IMR-90 (cell line): ENCODE measurements around the gene PRPF40B. TPM values are rescaled to one million over a fixed set of nuclear protein-coding genes. Genes with fewer than 3 reads are reported as not detected.

Experiments
- ATAC-seq: fragments of 200-7000 bp; cut with Tn5 transposase; 2 replicates; pipeline ENCODE4 v1.9.1; 2020; ENCODE audit warnings: low read depth, mild to moderate bottlenecking, moderate library complexity
- BruUV-seq: library from RNA; stranded (reverse); fragments of 400-500 nt; replicated peaks from 2 replicates; lab custom pipeline; 2021; lab: Mats Ljungman, UMichigan
- CTCF ChIA-PET: fragments of 300-600 bp; formaldehyde crosslinking; extraction: SDS; loops from one replicate; lab custom pipeline; 2021; ENCODE audit warnings: antibody characterized with exemption; lab: Yijun Ruan, JAX
- POLR2A ChIA-PET: fragments of 300-600 bp; sonication (Branson Sonifier 250); formaldehyde crosslinking; loops from one replicate; lab custom pipeline; 2022; ENCODE audit warnings: antibody characterized with exemption; ENCODE audit not compliant: unreplicated experiment; lab: Charles Lee
- DNase-seq: peaks from one replicate; pipeline ENCODE4 v3.0.0; 2013
- H2AFZ ChIP-seq: replicated peaks from 2 replicates; pipeline ENCODE3; 2013; ENCODE audit warnings: low read length, mild to moderate bottlenecking; ENCODE audit not compliant: poor library complexity
- H2AK5ac ChIP-seq: 2 replicates; pipeline ENCODE4 v1.6.1; 2013; ENCODE audit warnings: low read depth, low read length, inconsistent platforms
- H2AK9ac ChIP-seq: replicated peaks from 2 replicates; pipeline ENCODE3; 2013; ENCODE audit warnings: mild to moderate bottlenecking, low read depth, low read length, moderate library complexity; ENCODE audit not compliant: poor library complexity
- H2BK120ac ChIP-seq: 2 replicates; pipeline ENCODE4 v1.6.1; 2013; ENCODE audit warnings: low read depth, low read length, inconsistent platforms
- H2BK15ac ChIP-seq: 3 replicates; pipeline ENCODE4 v1.6.1; 2013; ENCODE audit warnings: low read depth, low read length, inconsistent platforms
- H2BK20ac ChIP-seq: 2 replicates; pipeline ENCODE4 v1.6.1; 2013; ENCODE audit warnings: low read depth, mild to moderate bottlenecking, inconsistent platforms, low read length, moderate library complexity
- H2BK5ac ChIP-seq: 2 replicates; pipeline ENCODE4 v1.6.1; 2013; ENCODE audit warnings: mild to moderate bottlenecking, low read depth, low read length, inconsistent platforms; ENCODE audit not compliant: poor library complexity, severe bottlenecking
- H3K14ac ChIP-seq: replicated peaks from 2 replicates; pipeline ENCODE4 v1.6.1; 2013; ENCODE audit warnings: low read depth, low read length, inconsistent platforms
- H3K18ac ChIP-seq: 2 replicates; pipeline ENCODE4 v1.6.1; 2013; ENCODE audit warnings: low read depth, low read length, control low read depth
- H3K23ac ChIP-seq: 2 replicates; pipeline ENCODE4 v1.6.1; 2013; ENCODE audit warnings: low read depth, low read length, inconsistent platforms
- H3K27ac ChIP-seq: 2 replicates; pipeline ENCODE4 v1.5.1; 2013; ENCODE audit warnings: mild to moderate bottlenecking, control low read depth, low read length; ENCODE audit not compliant: insufficient read depth
- H3K27me3 ChIP-seq: 2 replicates; pipeline ENCODE4 v1.6.1; 2013; ENCODE audit warnings: low read length; ENCODE audit not compliant: control insufficient read depth, insufficient read depth
- H3K36me3 ChIP-seq: 2 replicates; pipeline ENCODE4 v1.6.1; 2013; ENCODE audit warnings: low read length, mixed read lengths; ENCODE audit not compliant: control insufficient read depth, insufficient read depth
- H3K4ac ChIP-seq: 2 replicates; pipeline ENCODE4 v1.6.1; 2013; ENCODE audit warnings: low read depth, low read length, inconsistent platforms
- H3K4me1 ChIP-seq: 2 replicates; pipeline ENCODE4 v1.6.1; 2013; ENCODE audit warnings: low read length, mixed read lengths; ENCODE audit not compliant: control insufficient read depth, insufficient read depth
- H3K4me2 ChIP-seq: 2 replicates; pipeline ENCODE4 v1.6.1; 2013; ENCODE audit warnings: low read depth, mild to moderate bottlenecking, control low read depth, low read length, moderate library complexity
- H3K4me3 ChIP-seq: 2 replicates; pipeline ENCODE4 v1.5.1; 2013; ENCODE audit warnings: low read depth, mild to moderate bottlenecking, control low read depth, low read length, moderate library complexity; ENCODE audit not compliant: insufficient read depth
- H3K56ac ChIP-seq: 2 replicates; pipeline ENCODE4 v1.6.1; 2013; ENCODE audit warnings: low read length, inconsistent platforms; ENCODE audit not compliant: insufficient read depth; ENCODE audit errors: extremely low read depth
- H3K79me1 ChIP-seq, 2 experiments: 2 replicates each; pipeline ENCODE4 v1.6.1; 2013; ENCODE audit warnings: low read length in 2 of 2, inconsistent platforms in 1 of 2, low read depth in 1 of 2
- H3K9ac ChIP-seq: 2 replicates; pipeline ENCODE4 v1.6.1; 2013; ENCODE audit warnings: low read depth, low read length, control low read depth
- H3K9me1 ChIP-seq: 2 replicates; pipeline ENCODE4 v1.6.1; 2013; ENCODE audit warnings: low read length, inconsistent platforms; ENCODE audit not compliant: insufficient read depth
- H3K9me3 ChIP-seq: 2 replicates; pipeline ENCODE4 v1.6.1; 2013; ENCODE audit warnings: low read length; ENCODE audit not compliant: control insufficient read depth, insufficient read depth
- H4K20me1 ChIP-seq: 2 replicates; pipeline ENCODE4 v1.6.1; 2013; ENCODE audit warnings: low read length, inconsistent platforms; ENCODE audit not compliant: insufficient read depth
- H4K5ac ChIP-seq: 2 replicates; pipeline ENCODE4 v1.6.1; 2013; ENCODE audit warnings: mild to moderate bottlenecking, low read depth, low read length, control low read depth
- H4K8ac ChIP-seq, 2 experiments: 2 replicates each; pipeline ENCODE4 v1.6.1; 2013; ENCODE audit warnings: low read depth in 2 of 2, low read length in 2 of 2, control low read depth in 1 of 2, inconsistent platforms in 1 of 2
- H4K91ac ChIP-seq: 2 replicates; pipeline ENCODE4 v1.6.1; 2013; ENCODE audit warnings: low read depth, low read length, inconsistent platforms; ENCODE audit not compliant: insufficient read depth
- BHLHE40 ChIP-seq: fragments of 150-350 bp; IDR thresholded peaks from 2 replicates; pipeline ENCODE4 v1.6.1; 2016; ENCODE audit warnings: mild to moderate bottlenecking, low read depth, low read length
- CEBPB ChIP-seq: IDR thresholded peaks from 2 replicates; pipeline ENCODE4 v1.6.1; 2012; ENCODE audit warnings: low read depth, low read length, improper control_type of control experiment
- CHD1 ChIP-seq: IDR thresholded peaks from 2 replicates; pipeline ENCODE4 v1.6.1; 2012; ENCODE audit warnings: low read depth, low read length, improper control_type of control experiment
- CTCF ChIP-seq: conservative IDR thresholded peaks from 2 replicates; pipeline ENCODE4 v1.5.1; 2012; ENCODE audit warnings: mild to moderate bottlenecking, low read depth, low read length, improper control_type of control experiment
- ELK1 ChIP-seq: fragments of 150-350 bp; IDR thresholded peaks from 2 replicates; pipeline ENCODE4 v1.6.1; 2016; ENCODE audit warnings: low read depth, mild to moderate bottlenecking, low read length, moderate library complexity, borderline replicate concordance
- FOS ChIP-seq: fragments of 150-350 bp; IDR thresholded peaks from 2 replicates; pipeline ENCODE4 v1.6.1; 2016; ENCODE audit warnings: low read depth, low read length
- MAFK ChIP-seq: IDR thresholded peaks from 2 replicates; pipeline ENCODE4 v1.6.1; 2012; ENCODE audit warnings: low read depth, low read length, improper control_type of control experiment
- MAZ ChIP-seq: IDR thresholded peaks from 2 replicates; pipeline ENCODE4 v1.6.1; 2012; ENCODE audit warnings: low read depth, mild to moderate bottlenecking, low read length, improper control_type of control experiment, moderate library complexity, borderline replicate concordance
- MXI1 ChIP-seq: IDR thresholded peaks from 2 replicates; pipeline ENCODE4 v1.6.1; 2012; ENCODE audit warnings: low read depth, mild to moderate bottlenecking, low read length, moderate library complexity, borderline replicate concordance
- NFE2L2 ChIP-seq: fragments of 150-350 bp; IDR thresholded peaks from 2 replicates; pipeline ENCODE4 v1.6.1; 2016; ENCODE audit warnings: low read depth, mild to moderate bottlenecking, low read length
- POLR2A ChIP-seq: IDR thresholded peaks from 2 replicates; pipeline ENCODE4 v1.6.1; 2012; ENCODE audit warnings: mild to moderate bottlenecking, low read depth, low read length
- RAD21 ChIP-seq: IDR thresholded peaks from 2 replicates; pipeline ENCODE4 v1.6.1; 2012; ENCODE audit warnings: low read length, improper control_type of control experiment
- RCOR1 ChIP-seq: IDR thresholded peaks from 2 replicates; pipeline ENCODE4 v1.6.1; 2012; ENCODE audit warnings: mild to moderate bottlenecking, low read length, improper control_type of control experiment; ENCODE audit not compliant: insufficient replicate concordance
- RFX5 ChIP-seq: IDR thresholded peaks from 2 replicates; pipeline ENCODE4 v1.8.0; 2012; ENCODE audit warnings: low read depth, mild to moderate bottlenecking, low read length, moderate library complexity
- SMC3 ChIP-seq: fragments of 150-350 bp; IDR thresholded peaks from 2 replicates; pipeline ENCODE4 v1.6.1; 2016; ENCODE audit warnings: low read depth, mild to moderate bottlenecking, antibody characterized with exemption, low read length, moderate library complexity
- USF2 ChIP-seq: fragments of 150-350 bp; IDR thresholded peaks from 2 replicates; pipeline ENCODE4 v1.6.1; 2017; ENCODE audit warnings: mild to moderate bottlenecking, antibody characterized with exemption, low read length, low read depth
- WGBS, 2 experiments: methylation state at CpG; one replicate each; pipeline versions ENCODE4 v1.1.5 to v1.1.7; 2013; ENCODE audit warnings: missing lambda C conversion rate in 2 of 2; ENCODE audit not compliant: insufficient read length in 1 of 2; ENCODE audit errors: extremely low coverage in 2 of 2; 5-methylcytosine and 5-hydroxymethylcytosine counted together
- dilution Hi-C: fragments of 300-500 bp; cut with HindIII; formaldehyde crosslinking; loops from one replicate; pipeline ENCODE4 v1.14.3; 2018; ENCODE audit warnings: low sequenced_read_pairs; ENCODE audit not compliant: unreplicated experiment
- in situ Hi-C: fragments of 300-500 bp; cut with MboI; formaldehyde crosslinking; loops from 3 replicates; pipeline ENCODE4 v1.14.3; 2019; ENCODE audit warnings: low sequenced_read_pairs, inconsistent platforms, mixed read lengths
- intact Hi-C: fragments of 100-400 bp; cut with micrococcal nuclease; formaldehyde crosslinking; loops from 2 replicates; pipeline ENCODE4 v1.10.0; 2022
- polyA plus RNA-seq, 3 experiments: library from polyadenylated mRNA; depleted of rRNA; stranded (reverse); fragments of >200 nt; gene quantifications; 2 replicates each; pipeline ENCODE4 v1.2.3, GENCODE V29; 2012; ENCODE audit warnings: low replicate concordance in 1 of 3
- total RNA-seq: library from RNA; depleted of rRNA; stranded (reverse); fragments of >200 nt; gene quantifications from 2 replicates; pipeline ENCODE4 v1.2.3, GENCODE V29; 2012

PRPF40B gene
- total and polyA plus RNA-seq, 2 of the 4 experiments (the other 2 are of a cell fraction), result 5.0 to 11.8 TPM

GRCh38 chr12:49666176-49666575 lies 42.8 kb downstream of the PRPF40B start:
- H3K27ac ChIP-seq, result no peak overlapping the region
- ATAC-seq, result no peak
- no CpG with 5 or more reads among the region's 4 CpGs for WGBS, 2 experiments

More at GRCh38 chr12:49666176-49666575, 42.8 kb downstream of the PRPF40B start:
- POLR2A ChIA-PET, result no interaction called here
- dilution Hi-C loops (no loop called here), in situ Hi-C loops (no loop called here), intact Hi-C loops (no loop called here)
- Histone ChIP-seq H4K91ac (no peak overlapping the region), H4K20me1 (no peaks in the 10 kb centered on the region), H3K4me2 (no peak overlapping the region), H2BK120ac (no peak overlapping the region), H4K5ac (no peak overlapping the region), H3K4ac (no peak overlapping the region), H3K9ac (no peak overlapping the region), H3K27me3 (no peaks in the 10 kb centered on the region), H3K36me3 (peaks cover 5% of the 10 kb centered on the region), H3K4me1 (peaks cover 30% of the 10 kb centered on the region), H3K18ac (no peak overlapping the region), H2AFZ (no peak overlapping the region), H3K79me1 (peaks cover 48 to 98% of the 10 kb centered on the region in 2 experiments), H3K9me1 (peaks cover 46% of the 10 kb centered on the region), H3K23ac (no peak overlapping the region), H3K4me3 (no peak overlapping the region), H2BK15ac (no peak overlapping the region), H3K14ac (no peak overlapping the region), H2BK5ac (no peak overlapping the region), H2AK9ac (no peak overlapping the region), H2AK5ac (no peak overlapping the region), H4K8ac (no peak overlapping the region), H3K56ac (no peak overlapping the region), H2BK20ac (no peak overlapping the region), H3K9me3 (no peaks in the 10 kb centered on the region)
- BruUV-seq, result no TSS peak
- TF ChIP-seq FOS, result no peak
- TF ChIP-seq NFE2L2, result no peak
- TF ChIP-seq MAZ, result no peak
- no peak for TF ChIP-seq USF2
- no peak for TF ChIP-seq POLR2A
- TF ChIP-seq SMC3, result no peak
- TF ChIP-seq CHD1, result no peak
- TF ChIP-seq BHLHE40, result no peak
- no peak for TF ChIP-seq MXI1
- TF ChIP-seq MAFK, result no peak
- TF ChIP-seq CTCF, result no peak
- no peak for TF ChIP-seq CEBPB
- no peak for TF ChIP-seq ELK1
- no peak for TF ChIP-seq RCOR1
- TF ChIP-seq RAD21, result no peak
- TF ChIP-seq RFX5, result no peak
- CTCF ChIA-PET, result interaction anchor here (0.6 kb wide), 1 partner anchor 39 kb away, joined by 4 read pairs; no protein-coding TSS in a partner anchor
- no peak for DNase-seq
